ENCODE data around the gene TEKTIP1.
"Not testable (repeated sequence)": the region's sequence is repeated elsewhere in the genome, so short reads cannot be mapped to it uniquely, and the experiment has no call there.

The TEKTIP1 gene

DNA sequence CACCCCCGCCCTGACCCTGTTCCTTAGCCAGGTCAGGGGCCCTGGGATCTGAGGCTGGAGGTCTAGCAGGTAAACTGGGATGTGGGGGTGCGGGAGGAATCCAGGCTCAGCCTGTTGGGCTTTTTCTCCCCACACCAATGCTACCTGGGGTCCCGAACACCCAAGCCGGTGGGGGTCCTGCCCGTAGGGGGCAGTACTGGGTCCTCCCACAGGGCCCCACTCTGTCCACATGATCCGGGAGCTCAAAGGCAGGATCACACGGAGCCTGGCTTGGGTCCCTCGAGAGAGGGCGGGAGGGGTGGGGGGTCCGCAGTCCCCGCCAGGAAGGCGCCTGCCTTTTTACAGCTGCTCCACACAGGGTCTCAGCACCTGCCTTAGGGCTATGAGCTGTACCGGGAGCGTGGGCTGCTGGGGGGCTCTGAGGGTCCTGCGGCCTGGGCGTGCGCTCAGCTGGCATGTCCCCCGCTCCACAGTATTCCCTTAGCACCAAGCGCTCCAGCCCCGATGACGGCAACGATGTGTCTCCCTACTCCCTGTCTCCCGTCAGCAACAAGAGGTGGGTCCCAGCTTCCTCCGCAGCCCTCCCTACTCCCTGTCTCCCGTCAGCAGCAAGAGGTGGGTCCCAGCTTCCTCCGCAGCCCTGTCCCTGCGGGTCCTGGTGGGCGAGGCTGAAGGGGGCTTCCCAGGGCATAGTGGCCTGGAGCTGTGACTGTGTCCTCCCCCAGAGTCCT lies 12.3 kb upstream of the TEKTIP1 start:
- H3K4me3 ChIP-seq (replicated peaks; ENCODE audit: low read depth, low read length): no peak overlapping the region
- no peak for DNase-seq (ENCODE audit: low read depth)
- TF ChIP-seq CTCF (IDR thresholded peaks at IDR 0.05; ENCODE audit: low read length, missing control alignments): no peak

DNA sequence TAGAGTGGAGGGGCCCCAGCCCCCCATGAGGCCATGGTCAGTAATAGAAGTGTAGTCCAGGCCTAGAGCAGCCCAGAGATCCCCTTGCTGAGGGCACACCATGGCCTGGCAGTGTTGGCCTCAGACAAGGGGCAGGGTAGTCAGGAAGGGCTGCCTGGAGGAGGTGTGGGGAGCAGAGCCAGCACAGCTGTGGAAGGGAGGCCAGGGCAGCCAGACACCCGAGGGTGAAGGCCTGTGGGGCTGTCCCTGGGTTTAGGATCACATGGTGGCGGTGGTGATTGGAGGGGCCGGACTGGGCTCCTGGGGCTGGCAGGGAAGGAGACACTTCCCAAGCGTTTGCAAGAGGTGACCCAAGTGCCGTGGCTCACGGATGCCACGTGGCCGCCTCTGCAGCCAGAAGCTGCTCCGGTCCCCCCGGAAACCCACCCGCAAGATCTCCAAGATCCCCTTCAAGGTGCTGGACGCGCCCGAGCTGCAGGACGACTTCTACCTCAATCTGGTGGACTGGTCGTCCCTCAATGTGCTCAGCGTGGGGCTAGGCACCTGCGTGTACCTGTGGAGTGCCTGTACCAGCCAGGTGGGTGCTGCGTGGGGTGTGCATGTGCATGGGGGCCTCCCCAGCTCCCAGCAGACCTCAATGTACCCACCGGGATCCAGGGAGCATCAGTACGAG lies 11.6 kb upstream of the TEKTIP1 start:
- DNase-seq (ENCODE audit: low read depth): no peak
- TF ChIP-seq CTCF (IDR thresholded peaks at IDR 0.05; ENCODE audit: low read length, missing control alignments): no peak
- no peak overlapping the region for H3K4me3 ChIP-seq (replicated peaks; ENCODE audit: low read depth, low read length)

GRCh38 chr19:3528080-3528479 lies 10.9 kb upstream of the TEKTIP1 start:
- TF ChIP-seq CTCF (IDR thresholded peaks at IDR 0.05; ENCODE audit: low read length, missing control alignments): no peak
- no peak overlapping the region for H3K4me3 ChIP-seq (replicated peaks; ENCODE audit: low read depth, low read length)

DNA sequence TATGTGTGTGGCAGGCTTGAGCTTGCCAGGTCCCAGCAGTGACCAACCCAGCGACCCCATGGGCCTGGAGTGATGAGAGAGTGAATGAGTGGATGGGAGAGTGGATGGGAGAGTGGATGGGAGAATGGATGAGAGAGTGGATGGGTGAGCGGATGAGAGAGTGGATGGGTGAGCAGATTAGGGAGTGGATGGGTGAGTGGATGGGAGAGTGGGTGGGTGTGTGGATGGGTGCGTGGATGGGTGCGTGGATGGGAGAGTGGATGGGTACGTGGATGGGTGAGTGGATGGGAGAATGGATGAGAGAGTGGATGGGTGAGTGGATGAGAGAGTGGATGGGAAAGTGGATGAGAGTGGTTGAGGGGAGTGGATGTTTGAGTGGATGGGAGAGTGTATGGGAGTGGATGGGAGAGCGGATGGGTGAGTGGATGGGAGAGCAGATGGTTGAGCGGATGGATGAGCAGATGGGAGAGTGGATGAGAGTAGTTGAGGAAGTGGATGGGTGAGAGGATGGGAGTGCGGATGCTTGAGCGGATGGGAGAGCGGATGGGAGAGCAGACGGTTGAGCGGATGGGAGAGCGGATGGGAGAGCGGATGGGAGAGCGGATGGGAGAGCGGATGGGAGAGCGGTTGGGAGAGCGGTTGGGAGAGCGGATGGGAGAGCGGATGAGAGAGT lies 10.3 kb upstream of the TEKTIP1 start:
- H3K4me3 ChIP-seq (replicated peaks; ENCODE audit: low read depth, low read length): no peak overlapping the region
- DNase-seq (ENCODE audit: low read depth): no peak
- no peak for TF ChIP-seq CTCF (IDR thresholded peaks at IDR 0.05; ENCODE audit: low read length, missing control alignments)

More at GRCh38 chr19:3528080-3528479, 10.9 kb upstream of the TEKTIP1 start:
- no peak for DNase-seq (ENCODE audit: low read depth)

DNA sequence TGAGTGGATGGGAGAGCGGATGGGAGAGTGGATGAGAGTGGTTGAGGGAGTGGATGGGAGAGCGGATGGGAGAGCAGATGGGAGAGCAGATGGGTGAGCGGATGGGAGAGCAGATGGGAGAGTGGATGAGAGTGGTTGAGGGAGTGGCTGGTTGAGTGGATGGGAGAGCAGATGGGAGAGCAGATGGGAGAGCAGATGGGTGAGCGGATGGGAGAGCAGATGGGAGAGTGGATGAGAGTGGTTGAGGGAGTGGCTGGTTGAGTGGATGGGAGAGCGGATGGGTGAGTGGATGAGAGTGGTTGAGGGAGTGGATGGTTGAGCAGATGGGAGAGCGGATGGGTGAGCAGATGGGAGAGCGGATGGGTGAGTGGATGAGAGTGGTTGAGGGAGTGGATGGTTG lies 9.7 kb upstream of the TEKTIP1 start:
- H3K4me3 ChIP-seq (replicated peaks; ENCODE audit: low read depth, low read length); DNase-seq (ENCODE audit: low read depth): not testable (repeated sequence)

DNA sequence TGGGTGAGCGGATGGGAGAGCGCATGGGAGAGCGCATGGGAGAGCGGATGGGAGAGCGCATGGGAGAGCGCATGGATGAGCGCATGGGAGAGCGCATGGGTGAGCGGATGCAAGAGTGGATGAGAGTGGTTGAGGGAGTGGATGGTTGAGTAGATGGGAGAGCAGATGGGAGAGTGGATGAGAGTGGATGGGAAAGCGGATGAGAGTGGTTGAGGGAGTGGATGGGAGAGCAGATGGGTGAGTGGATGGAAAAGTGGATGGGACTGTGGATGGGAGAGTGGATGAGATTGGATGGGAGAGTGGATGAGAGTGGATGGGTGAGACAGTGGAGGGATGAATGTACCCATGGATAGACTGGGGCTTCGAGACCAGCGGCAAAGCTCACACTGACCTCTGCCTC lies 8.6 kb upstream of the TEKTIP1 start:
- no peak overlapping the region for H3K4me3 ChIP-seq (replicated peaks; ENCODE audit: low read depth, low read length)
- no peak for DNase-seq (ENCODE audit: low read depth)
- TF ChIP-seq CTCF (IDR thresholded peaks at IDR 0.05; ENCODE audit: low read length, missing control alignments): no peak

- TF ChIP-seq CTCF (IDR thresholded peaks at IDR 0.05; ENCODE audit: low read length, missing control alignments): no peak
- no peak overlapping the region for H3K4me3 ChIP-seq (replicated peaks; ENCODE audit: low read depth, low read length)
- no peak for DNase-seq (ENCODE audit: low read depth)
Observed at GRCh38 chr19:3531716-3532115, 7.3 kb upstream of the TEKTIP1 start.
